Activated effector memory CD4-positive, alpha-beta T cell treated with anti-CD3 and anti-CD28 coated beads, Interleukin-2, amount 50 U/mL, for 16 hours (primary cell): ENCODE data around the gene RGCC.
"Not testable (repeated sequence)": the region's sequence is repeated elsewhere in the genome, so short reads cannot be mapped to it uniquely, and the experiment has no call there.

Experiments
- DNase-seq: peaks from one replicate; pipeline ENCODE4 v3.0.0-alpha.2; 2020

Gene RGCC

DNA sequence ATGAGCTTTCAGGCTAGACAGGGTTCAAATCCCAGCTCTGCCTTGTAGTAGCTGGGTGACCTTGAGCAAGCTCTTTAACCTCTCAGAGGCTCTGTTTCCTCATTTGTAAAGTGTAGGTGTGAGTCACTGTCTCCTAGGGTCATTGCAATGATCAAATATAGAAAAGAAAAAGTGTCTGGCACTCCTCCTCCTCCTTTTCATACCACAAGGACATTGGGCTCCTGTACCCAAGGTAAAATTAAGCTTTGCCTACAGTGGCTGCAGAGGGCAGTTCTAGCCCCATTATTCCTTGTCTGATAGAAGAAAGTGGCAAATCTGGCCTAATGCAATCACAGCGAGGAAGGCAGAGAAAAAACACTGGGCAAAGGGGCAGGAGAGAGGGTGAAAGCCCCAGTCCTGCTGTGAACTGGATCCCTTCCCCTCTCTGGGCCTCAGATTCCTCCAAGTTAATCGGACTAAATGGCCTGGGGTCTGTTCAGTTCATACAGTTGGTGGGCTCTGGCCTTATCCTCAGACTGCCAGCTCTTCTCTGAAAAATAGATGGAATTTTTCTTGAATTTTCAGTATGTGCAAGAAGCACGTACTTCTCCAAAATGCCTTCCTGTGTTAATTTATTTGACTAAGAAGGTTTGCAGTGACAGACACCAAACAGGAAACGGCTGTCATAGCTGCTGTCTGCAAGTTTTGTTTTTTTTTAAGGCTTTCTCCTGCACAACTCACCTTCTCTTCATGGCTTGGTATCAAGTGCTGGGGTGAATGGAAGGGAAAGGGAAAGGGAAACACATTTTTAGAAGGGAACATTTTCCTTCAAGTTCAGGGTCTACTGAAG lies 35.3 kb downstream of the RGCC start:
- DNase-seq, result no peak

DNA sequence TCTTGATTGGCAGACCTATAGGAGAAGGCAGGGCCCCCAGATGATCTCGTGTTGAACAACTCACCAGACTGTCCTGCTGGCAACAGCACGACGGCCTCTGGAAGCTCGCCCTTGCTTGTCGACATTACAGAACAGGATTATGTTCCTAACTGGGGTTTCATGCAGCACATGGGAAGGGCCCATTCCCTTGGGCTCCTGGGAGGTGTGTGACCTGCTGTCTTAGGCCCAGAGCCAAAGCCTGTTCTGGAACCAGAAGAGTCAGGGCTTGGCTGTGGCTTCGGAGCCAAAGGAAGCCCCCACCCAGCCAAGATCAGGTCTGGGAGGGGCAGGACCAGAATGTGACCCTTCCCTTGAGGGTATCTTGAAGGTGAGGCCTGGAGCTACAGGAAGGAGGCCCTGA lies 36.9 kb downstream of the RGCC start:
- DNase-seq, result no peak

DNA sequence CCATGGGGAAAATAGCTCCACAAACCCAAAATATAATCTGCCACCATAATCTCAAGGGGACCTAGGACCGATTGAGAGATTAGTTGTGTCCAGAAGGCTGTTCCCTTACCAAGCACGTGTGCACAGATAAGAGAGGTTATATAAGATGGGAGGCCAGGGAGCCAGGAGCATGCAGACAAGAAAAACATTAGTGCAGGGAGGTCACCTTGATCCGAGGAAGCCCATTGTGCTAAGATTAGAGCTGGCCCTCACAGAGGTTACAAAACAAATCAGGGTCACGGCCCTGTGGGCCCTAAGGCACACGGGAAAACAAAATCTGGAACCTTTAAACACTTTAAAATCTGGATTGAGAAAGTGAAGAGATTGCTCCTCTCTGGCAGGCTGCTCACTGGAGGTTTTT lies 37.7 kb downstream of the RGCC start:
- no peak for DNase-seq

DNA sequence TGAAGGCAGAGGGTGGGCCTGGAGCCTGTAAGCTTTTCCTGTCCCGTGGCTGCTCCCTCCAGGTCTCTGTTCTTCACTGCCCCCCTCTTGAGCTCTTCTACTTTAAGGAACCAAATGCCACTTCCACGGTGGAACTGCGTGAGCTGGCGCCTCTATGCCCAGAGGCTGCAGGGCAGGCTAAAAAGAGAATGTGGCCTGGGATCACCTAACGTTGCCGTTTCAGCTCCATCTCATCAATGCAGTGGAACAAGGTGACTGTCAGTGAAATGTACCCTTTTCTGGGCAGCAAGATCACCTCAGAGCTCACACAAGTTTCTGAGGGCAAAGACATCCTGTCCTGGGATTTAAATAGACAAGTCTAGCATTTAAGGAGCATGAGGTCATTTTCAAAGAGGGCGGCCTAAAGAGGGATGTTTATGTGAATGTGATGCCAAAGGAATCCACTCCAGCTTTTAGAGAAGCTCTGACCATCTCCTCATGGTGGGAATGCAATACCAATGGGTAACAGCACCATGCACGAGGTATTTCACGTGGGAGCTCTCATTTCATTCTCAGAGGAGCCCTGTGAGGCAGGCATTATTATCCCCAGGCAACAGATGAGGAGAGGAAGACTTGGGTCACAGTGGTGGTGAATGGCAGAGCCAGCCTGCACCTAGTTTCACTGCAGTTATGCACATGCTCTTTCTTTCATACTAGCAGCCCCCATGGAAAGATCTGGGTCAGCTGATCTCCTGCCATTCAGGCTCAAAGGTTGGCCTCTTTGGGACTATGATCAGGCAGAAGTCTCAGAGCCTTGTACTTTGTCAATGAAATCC lies 39.3 kb downstream of the RGCC start:
- no peak for DNase-seq

DNA sequence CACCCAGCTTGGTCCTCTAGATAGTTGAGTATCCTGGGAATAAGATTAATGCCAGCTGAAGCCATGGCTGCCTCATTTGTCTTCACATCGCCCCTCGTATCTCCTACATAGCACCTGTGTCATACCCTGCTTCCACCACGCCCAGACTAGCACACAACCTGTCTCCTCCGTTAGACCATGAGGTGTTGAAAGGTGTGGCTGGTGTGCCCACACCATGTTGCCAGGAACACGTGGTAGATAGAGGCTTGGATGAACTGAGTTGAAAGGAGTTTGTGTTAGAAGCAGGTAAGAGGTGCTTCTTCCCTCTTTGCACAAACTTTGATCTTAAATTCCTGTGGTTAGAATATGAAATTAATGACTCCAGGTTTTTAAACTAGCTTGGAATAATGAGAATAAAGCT lies 40.1 kb downstream of the RGCC start:
- no peak for DNase-seq

DNA sequence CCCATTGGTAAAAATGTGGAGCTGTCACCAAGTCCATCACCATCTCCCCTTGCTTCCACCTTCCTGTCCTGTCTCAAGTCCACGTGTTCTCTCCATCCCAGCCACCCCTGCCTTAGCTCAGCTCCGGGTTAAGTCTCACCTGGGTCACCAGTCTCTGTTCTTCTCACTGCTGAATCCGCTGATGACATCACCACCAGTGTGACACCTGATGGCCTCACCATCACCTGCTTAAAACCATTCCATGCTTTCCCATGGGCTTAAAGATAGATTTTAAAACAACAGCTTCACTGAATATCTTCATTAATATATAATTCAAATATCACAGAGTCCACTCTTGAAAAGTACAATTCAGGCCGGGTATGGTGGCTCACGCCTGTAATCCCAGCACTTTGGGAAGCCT lies 42.1 kb downstream of the RGCC start:
- no peak for DNase-seq

DNA sequence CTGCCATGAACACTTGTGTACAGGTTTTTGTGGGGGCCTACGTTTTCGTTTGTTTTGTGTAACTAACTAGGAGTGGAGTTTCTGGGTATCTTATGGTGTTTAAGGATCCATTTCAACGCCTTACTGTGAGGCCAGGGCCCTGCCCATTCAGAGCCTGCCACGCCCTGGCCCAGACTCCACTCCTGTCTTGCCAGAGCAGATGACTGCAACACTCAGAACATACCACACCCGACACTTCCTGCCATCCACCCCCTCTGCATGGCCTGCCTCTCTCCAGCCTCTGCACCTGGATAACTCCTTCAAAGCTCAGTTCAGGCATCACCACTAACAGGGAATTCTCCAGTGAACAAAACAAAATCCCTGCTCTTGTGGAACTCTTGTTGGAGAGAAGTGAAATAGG lies 43.2 kb downstream of the RGCC start:
- peak; percentile 70 for DNase-seq

DNA sequence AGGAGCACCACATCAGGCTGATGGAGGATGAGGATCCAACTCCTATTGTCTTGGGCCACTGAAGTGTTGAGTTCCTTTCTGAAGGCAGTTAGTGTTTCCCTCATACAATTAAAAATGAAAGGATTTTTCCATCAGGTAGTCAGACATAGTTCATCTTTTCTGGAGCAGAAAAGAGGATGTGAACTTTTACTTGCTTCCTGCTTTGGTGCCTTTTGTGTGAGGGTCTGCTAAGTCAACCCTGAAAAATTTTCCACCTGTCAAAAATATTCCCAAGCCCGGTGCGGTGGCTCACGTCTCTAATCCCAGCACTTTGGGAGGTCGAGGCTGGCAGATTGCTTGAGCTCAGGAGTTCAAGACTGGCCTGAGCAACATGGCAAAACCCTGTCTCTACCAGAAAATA lies 43.9 kb downstream of the RGCC start:
- no peak for DNase-seq

DNA sequence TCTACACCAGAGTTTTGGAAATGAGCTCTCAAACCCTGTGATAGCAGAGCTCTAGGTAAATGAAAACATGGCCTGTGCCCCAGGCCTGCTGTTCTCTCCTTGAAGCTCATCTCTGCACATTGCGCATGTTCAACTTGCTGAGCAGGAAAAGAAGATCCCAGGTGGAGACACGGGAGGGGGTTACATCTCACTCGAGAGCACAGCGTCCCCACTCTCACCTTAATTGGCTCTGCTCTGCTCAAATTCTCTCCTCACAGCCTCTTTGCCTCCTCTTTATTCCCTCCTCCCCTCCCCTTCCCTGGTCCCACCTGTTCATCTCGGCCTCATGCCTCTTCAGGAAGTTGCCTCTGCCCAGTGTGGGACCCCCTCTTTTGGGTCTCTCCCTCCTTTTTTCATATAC lies 44.7 kb downstream of the RGCC start:
- DNase-seq, result no peak

DNA sequence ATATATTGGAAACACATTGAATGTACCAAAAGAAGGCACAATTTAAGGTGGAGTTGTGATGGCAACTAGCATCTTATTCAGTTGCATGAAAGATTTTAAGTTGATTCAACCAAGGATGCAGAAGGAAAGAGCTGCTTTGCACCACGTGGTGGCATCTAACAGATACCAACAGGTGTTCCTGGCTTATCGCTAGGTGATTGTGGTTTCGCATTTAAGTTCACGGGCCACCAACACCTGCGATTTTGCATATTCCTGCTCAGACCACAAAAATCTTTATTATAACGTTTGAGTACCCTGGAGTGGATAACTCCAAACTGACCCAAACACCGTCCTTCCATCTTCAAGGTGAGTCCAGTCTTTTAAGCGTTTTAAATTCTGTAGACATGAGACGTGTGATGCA lies 45.3 kb downstream of the RGCC start:
- no peak for DNase-seq

DNA sequence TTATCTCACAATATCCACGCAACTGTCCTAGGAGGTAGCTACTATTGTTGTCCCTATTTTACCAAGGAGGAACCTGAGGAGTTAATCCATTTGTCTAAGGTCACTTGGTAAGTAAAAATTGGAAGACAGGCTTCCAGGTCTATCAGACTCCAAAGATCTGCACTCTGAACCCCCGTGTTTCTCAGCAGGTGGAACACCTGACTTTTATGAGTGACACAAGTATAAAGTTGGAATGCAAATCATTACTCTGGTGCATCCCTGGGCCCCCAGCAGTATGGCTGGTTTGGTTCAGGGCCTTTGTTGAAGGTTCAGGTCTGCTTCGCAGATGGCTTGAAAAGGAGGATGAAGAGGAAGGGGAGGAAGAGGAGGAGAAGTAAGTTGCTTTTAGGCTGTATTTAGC lies 46.0 kb downstream of the RGCC start:
- no peak for DNase-seq

DNA sequence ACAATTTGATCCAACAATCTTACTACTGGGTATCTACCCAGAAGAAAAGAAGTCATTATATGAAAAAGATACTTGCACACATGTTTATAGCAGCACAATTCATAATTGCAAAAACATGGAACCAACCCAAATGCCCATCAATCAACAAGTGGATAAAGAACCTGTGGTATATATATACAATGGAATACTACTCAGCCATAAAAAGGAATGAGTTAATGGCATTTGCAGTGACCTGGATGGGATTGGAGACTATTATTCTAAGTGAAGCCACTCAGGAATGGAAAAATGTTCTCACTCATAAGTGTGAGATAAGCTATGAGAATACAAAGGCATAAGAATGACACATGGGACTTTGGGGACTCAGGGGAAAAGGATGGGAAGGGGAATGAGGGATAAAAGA lies 47.3 kb downstream of the RGCC start:
- not testable (repeated sequence) for DNase-seq

DNA sequence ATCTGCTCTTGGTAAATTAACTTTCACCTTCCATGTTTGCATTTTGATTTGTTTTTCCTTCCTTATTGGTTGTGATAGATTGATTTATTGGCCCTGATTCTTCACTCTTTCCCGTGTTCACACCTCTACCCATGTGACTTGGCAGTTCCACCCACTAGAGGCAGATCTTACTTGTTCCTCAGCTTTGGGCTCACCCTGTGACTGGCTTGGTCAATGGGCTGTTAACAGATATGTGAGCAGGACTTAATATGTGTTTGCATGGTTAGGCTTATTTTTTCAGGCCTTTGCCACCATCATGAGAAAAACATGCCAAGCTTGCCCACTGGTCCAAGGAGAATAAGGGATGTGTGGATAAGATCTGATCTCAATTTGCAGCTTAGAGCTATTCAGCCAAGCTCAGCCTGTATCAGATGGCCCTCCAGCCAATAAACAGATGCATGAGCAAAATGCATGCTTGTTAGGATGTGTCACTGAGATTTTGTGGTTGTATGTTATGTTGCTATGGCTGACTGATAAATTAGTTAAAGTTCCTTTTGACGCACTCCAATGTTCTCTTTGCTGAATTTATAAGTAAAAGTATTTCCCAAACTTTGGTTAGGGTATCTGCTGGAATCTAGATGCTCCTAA lies 48.0 kb downstream of the RGCC start:
- no peak for DNase-seq

DNA sequence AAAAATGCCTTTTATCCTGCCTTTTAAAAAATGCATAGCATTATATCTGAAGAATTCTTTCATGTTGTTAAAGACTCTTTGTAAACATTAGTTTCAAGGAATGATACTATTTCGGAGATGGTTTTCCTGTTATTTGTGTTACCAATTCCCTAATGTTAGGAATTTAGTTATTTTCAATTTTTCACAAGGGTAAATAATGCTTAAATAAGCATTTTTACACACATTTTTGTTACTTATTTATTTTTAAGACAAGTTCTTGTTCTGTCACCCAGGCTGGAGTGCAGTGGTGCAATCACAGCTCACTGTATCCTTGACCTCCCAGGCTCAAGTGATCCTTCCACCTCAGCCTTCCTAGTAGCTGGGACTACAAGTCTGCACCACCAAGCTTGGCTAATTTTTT lies 49.0 kb downstream of the RGCC start:
- no peak for DNase-seq

DNA sequence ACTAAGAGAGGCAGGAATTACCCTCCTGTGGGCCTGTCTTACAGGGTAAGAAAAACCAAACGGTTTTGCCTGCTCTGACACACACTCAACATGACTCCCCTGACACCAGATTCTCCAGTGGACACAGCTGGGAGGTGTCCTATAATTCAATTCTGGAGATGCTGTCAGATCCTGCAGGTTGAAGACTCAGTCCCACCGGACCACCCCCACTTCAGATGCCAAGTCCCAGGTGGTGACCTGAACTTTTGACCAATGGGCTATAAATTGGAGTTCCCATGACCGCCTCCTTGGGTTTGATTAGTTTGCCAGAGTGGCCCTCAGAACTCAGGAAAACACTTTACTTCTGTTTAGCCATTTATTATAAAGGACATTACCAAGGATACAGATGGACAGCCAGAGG lies 52.6 kb downstream of the RGCC start:
- DNase-seq, result no peak

DNA sequence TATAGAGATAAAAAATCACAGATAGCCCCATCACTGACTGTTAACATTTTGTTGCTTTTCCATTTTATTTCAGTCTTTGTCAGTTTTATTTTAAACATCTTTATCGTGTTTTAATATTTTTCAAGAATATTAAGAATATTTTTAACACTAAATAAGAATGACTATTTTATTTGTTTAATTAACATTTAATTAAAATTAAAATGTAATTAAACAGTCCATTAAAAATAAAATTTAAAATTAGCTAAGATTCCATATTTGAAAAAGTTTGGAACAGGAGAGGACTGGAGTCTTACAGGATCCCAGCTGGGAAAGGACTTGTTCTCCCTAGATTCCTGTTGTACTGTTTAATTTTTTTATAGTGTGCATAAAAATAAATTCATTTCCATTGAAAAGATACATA lies 54.5 kb downstream of the RGCC start:
- DNase-seq, result no peak

DNA sequence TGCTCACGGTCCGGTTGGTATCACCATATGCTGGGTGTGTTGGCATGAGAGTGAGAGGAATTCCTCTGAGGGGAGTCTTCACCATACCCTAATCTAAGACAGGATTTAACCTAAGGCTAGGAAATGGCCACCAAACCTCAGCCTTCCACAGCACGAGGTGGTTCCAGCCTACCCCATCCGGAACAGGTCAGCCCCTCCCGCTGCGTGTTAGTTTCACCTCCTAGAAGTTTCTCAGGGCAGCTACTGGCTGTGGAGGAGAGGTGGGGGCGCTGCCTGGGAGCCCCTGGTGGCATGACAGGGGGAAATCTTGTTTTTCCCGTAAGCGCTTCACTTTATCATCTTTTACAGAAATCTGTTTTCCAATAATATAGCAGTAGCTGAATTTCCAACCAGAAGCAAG lies 55.1 kb downstream of the RGCC start:
- DNase-seq, result no peak

DNA sequence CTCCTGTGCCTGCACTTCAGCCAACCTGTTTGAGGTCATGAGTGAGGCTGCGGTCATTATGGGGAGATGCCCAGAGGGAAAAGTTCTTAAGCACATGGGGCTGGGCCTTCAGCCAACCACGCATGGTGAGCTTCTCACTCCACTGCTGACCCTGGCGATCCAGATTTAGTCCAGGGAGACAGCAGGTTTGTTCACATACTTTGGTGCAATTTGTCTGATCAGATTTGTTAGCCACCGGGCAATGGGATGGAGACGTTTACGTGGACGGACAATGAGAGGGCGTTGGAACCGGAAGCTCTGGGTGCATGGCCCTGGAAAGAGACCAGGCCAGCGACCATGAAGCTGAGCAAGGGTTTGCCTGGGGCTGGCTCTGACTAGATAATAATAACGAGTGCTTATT lies 56.2 kb downstream of the RGCC start:
- no peak for DNase-seq

DNA sequence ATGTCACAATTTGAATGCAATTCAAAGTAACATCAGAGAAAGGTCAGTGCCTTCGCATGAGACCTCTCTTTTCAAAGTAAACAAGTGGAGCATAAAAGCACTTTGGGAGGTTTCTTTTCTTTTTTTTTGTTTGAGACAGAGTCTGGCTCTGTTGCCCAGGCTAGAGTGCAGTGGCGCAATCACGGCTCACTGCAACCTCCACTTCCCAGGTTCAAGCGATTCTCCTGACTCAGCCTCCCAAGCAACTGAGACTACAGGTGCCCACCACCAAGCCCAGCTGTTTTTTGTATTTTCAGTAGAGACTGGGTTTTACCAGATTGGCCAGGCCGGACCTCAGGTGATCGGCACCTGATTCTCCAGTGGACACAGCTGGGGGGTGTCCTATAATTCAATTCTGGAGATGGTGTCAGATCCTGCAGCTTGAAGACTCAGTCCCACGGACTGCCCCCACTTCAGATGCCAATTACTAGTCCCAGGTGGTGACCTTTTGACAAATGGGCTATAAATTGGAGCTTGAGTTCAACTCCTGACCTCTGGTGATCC lies 57.6 kb downstream of the RGCC start:
- DNase-seq, result no peak

DNA sequence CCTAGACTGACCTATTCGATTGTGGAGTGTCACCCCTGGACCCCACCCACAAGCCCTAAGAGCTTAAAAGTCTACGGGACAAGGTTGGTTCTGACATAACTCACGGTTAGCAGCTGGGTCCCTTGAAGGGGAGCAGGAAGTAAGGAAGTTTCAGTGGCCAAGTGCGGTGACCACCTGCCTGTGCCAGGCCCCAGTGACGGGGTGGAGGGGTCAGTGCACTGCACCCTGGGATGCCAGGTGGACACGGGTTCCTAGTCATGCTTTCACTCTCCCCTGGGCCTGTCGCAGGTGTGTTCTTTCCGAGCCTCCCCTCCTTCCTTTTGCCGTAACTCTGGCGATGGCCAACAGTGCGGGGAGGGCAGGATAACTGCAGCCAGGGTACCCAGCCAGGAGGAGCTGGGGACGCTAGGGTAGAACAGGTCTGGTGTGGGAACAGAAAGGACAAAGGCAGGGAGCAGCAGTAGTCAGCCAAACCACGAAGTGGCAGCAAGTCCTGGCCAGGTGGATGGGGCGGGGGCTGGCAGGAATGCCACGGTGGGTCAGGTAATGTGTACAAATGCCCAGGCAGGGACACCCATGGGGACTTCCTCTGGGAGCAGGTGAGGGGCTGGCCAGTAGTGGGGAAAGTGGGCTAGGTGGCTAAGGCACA lies 58.3 kb downstream of the RGCC start:
- no peak for DNase-seq

DNA sequence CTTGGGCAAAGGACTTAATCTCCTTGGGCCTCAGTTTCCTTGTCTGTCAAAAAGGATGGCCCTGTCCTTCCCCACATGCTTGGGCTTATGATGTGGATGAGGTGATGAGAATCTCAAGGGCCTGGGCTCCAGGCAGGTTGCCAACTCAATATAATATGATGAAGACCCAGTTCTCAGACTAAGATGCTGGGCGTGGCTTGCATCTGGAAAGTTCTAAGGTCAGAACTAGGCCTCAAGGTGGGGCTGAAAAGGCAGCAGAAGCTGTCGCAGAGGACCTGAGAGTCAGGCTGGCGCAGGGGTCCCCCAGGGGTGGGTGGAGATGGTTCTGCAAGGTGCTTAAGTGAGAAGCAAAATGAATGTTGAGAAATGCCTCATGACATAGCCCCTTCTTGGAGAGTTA lies 58.8 kb downstream of the RGCC start:
- no peak for DNase-seq

DNA sequence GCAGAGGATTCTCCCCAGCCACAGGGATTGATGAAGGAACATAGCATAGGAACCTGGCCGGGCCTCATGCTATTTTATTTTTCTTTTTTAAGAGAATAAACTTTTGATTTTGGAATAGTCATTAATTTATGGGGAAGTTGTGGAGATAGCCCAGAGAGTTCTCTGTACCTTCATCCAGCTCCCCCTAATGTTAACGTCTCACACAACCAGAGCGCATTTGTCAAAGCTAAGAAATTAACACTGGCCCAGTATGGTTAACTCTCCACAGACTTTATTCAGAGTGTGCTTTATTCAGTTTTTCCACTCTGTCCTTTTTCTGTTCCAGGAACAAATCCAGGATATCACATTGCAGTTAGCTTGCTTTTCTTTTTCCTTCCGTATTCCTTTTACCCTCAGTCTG lies 59.4 kb downstream of the RGCC start:
- no peak for DNase-seq

DNA sequence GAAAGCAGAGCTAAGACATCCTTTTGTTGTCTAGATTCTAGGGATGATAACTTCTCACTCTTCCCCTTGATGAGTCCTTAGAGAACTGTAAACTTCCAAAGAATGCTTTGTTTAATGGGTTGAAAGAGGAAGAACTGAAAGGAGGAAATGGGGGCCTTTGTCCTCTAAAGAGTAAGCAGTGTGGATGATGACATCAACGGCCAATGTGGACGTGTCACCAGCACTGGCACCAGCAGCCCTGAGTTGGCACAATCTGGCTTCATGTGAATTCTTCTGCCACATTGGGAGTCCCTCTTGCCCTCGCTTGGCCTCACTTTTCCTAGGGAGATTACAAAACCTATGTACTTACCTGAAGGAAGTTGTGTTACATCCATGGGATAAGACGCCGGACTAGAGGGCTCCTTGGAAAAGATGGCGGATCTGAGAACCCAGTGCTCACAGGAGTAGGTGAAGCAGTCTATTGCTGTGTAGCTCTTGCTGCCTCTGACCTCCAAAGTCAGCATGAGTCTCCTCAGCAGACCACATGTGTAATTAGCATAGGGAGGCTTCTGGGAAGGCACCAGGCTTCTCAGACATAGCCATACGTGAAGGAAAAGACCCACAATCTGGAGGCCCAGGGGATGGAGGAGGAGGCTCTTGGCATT lies 62.8 kb downstream of the RGCC start:
- DNase-seq, result no peak
